GM19455 (cell line): ENCODE results near the gene CABLES1.

ENCODE experiments used
- ATAC-seq: cut with Tn5 transposase; IDR thresholded peaks from one replicate; pipeline ENCODE4 v1.9.1; 2021; ENCODE audit not compliant: unreplicated experiment

Gene CABLES1

DNA sequence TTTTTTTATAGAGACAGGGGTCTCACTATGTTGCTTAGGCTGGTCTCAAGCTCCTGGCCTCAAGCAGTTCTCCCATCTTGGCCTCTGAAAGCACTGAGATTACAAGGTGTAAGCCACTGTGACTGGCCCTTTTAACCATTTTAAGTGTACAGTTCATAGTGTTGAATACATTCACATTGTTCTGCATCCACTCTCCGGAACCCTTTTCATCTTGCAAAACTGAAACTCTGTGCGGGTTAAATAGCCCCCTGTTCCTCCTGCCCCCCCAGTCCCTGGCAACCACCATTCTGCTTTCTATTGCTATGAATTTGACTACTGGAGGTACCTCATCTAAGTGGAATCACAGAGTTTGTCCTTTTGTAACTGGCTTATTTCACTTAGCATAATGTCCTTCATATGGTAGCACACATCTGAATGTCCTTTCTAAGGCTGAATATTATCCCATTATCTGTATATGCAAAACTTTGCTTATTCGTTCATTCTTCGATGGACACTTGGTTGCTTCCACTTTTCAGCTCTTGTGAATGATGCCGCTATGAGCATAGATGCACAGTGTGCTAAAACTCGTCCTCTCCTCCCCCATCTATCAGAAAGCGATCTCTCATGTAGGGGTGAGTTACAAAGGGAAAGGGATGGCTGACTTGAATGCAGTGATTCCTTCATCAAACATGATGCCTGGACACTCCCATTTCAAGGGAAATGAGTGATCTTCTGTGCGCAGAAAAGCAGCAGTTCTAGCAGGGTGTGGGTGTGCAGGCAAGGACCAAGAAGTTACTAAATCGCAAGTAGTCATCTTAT, 30.2 kb downstream of the CABLES1 start:
- no peak for ATAC-seq

DNA sequence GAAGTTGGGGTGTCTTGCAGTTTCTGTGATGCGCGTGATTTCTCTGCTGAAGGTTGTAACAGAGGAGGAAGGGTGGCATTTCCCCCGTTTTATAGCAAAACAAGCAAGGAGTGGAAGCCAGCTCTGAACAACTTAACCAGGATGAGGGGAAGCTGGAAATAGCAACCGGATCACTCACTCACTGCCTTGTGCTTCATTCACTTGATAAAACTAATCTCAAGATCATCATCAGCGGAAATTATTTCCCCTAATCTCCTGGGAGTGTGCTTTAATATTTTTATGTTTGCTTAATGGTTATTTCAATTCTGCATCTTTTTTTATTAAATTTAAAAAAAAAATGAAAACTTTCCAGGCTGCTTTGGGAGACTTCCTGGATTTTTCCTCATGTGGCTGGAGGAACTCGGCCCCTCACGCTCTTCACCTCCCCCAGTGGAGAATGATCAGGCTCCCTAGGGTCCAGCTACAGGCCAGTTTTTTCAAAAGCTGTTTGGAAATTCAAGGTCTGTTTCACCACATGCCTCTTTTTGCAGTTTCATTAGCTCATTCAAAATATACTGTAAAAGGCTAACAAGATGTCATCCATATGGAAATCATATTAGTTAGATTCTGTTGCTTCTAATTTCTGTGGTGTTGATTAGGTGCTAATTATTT, 31.7 kb downstream of the CABLES1 start:
- no peak for ATAC-seq

DNA sequence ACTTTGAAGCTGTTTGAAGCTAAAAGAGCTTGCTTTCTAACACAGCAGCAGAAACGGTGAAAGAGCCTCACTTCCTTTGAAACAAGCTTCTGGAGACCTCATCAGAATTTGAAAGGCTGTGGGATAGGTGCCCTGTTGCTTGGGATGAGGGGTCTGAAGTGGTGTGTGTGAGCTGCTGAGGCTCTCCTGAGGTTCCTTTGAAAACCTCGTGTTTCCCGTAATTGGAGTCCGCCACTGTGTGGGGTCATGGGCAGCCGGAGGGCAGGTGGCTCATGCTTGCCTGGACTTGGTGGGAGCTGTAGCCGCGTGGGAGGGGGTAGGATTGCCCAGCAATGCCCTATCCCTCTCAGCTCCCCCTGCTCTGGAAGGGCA, 34.4 kb downstream of the CABLES1 start:
- no peak for ATAC-seq

DNA sequence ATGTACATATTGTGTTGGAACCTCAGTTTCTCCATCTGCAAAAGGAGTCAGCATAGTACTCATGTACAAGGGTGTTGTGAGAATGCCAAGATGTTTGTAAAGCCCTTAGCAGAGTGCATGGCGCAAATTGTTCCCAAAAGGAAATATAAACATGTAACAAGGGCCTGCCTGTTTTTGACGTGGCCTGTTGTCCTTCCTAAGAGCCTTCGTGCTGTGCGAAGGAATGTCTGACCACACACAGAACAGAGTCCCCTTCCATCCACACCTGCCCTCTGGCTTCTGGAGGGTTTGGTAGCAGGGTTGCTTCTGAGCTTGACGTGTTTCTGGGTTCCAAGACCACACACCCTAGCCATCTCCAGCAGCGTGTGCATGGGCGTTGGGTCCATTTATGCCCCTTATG, 34.9 kb downstream of the CABLES1 start:
- ATAC-seq, result no peak

DNA sequence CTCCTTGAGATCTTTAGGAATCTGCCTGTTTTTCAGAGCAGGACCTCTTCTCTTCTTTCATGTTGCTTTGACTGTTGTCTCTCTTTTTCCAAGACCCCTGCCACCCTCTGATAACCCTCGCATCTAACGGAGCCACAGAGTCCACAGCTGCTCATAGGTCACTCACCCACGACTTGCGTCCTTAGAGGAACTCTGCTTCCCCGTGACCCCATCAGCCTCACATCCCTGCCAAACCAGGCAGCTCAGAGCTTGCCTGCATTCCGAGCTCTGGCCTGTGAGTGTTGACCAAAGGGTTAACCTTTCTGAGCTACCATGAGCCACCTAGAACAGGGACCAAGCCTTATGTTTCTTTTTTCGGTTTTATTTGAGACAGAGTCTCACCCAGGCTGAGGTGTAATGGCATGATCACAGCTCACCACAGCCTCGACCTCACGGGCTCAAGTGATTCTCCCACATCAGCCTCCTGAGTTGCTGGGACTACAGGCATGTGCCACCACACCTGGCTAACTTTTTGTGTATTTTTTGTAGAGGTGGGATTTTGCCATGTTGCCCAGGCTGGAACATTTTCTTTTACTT, 36.4 kb downstream of the CABLES1 start:
- ATAC-seq, result no peak

DNA sequence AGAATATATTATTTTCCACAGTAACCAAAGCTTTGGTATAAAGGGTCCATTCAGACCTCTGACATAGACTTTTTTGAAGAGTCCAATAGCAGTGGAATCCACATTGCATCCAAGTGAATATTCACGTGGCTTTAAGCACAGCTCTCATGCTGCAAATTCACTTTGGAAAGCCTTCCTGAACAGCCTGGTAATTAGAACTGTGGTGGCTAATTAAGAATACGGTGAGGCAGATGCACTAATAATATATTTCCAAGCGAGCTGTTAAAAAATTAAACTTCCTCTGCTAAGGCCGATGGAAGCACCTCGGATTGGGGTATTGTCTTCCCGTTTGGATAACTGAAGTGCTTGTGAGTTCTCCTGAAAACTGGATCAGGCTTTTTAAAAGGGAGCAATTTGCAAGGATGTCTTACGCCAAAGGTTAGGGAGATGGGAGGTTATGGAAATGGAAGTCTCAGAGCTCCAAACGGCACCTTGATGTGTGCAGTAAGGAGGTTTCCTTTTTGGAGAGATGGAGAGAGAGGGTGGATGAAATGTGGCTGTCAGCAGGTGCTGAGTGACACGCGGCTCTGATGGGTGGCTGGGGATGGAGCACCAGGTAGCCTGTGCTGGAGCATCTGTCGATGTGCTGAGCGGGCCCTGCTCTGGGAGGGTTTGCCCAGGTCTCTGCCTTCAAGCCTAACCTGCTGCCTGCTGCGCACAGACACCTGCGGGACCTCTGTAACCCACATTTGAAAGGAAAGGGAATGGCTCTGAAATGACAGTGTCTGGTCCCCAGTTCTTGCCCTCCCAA, 37.5 kb downstream of the CABLES1 start:
- no peak for ATAC-seq

DNA sequence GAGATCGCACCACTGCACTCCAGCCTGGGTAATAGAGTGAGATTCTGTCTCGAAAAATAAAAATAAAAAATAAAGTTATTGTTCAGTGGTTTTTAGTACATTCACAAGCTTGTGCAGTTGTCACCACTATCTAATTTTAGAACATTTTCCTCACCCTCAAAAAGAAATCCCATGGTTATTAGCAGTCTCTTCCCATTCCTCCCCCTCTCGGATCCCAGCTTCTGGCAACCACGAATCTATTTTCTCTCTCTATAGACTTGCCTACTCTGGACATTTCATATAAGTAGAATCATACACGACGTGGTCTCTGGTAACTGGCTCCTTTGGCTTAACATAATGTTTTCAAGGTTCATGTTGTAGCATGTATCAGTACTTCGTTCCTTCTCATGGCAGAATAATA, 38.6 kb downstream of the CABLES1 start:
- no peak for ATAC-seq

DNA sequence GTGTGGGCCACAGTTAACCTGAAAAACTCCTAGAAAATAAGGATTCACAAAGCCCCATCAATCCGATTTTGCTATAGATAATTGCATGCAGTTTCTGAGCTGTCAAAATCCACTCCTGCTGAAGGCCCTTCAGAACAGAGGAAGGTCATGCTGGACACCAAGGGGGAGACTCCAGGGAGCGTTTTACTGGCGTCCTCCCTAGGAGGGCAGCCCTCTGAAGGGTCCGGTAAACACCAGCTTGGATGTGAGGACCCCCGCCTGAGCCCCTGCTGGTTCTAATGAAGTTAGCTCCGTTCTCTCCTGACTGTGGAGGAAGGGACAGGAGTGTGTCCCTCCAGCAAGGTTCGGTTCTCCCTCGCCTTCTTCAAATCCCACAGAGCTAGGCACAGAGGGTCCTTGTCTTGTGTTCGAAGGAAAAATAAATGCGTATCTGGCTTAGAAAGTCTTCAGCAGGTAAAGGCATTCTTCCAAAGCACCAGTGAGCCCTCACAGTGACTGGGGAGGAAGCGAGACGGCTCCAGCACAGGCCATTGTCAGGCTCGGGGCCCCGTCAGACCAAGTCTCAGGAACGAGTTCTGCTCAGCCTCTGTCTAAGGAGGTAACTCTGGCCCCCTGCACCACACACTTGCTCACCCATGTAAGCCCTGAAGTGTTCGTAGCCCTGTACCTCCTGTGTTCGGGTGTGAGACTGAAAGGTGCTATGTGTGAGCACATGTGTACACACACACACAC, 41.6 kb downstream of the CABLES1 start:
- ATAC-seq, result no peak

DNA sequence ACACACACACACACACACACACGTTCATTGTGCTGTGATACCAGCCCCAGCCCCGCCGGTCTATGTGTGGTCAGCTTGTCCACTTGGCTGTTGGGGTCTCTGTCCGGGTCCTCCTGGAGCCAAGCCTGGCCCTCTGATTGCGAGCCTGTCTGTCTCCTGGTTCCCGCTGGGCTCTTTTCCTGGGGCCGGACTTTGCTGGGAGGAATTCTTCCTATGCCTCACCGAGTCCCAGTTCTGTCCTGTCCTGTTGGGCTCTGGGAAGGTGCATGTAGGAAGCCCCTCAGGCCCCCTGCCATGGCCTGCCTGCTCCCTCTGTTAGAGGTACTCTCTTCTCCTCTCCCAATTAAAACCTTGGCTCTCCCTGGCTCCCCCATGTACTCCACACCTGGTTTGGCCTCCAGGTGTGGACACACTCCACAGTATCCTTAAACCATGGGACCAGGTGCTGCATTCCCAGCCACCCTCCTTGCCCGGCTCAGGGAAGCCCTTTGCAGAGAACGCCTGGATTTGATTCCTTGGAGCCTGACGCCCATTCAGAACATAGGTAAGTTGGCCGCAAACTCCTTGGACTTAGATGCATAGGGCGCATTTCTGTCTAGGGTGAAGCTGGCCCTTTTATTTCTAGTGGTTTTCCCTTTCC, 42.3 kb downstream of the CABLES1 start:
- ATAC-seq, result no peak

DNA sequence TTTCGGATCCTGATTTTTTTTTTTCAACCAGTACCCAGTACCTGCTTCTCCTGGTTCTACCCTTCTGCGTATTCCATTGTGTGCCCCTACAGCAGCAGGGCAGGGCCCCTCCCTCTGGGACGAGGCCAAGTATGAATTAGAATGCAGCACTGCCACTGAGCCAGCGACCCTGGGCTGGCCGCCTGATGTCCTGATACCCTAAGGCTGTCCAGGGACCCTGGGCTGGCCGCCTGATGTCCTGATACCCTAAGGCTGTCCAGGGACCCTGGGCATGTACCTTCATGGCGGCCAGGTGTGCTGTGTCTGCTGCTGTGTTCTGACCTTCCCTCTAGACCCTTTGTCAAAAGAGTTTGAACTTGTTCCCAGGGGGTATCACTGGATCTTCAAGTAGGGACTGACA, 42.9 kb downstream of the CABLES1 start:
- no peak for ATAC-seq

DNA sequence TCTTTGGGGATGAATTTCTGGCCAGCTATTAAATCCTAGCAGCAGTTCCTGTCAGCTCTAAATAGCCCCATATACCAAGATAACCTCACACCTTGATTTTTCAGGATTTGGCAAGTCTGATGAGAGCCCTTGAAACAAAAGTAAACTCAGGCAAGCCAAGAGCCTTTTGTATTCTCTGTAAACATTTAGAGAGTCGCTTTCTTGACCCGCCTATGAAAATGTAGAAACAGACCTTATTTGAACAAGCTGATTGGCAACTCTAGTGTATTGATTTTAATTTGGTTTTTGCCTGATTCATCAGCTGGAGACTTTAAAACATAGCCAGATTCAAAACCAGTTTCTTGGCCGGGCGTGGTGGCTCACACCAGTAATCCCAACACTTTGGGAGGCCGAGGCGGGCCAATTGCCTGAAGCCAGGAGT, 43.4 kb downstream of the CABLES1 start:
- ATAC-seq, result no peak

DNA sequence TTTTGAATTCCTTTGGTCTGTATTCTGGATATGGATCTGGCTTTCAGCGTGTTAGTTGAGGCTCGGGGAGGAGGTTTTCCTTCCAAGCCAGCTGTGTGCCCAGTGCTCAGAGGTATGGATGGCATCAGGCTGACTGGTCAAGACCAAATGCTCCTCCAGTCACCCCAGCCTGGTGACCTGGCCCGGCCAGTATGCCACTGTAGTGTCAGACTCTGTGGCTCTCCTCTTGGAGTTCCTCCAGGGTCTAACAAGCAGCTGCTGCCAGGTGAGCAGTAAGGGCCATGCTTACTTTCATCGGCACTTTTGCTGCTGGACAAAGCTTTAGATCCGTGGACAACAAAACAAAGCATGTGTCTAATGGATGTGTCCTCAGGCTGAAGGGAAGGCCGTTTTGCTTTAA, 44.1 kb downstream of the CABLES1 start:
- no peak for ATAC-seq

DNA sequence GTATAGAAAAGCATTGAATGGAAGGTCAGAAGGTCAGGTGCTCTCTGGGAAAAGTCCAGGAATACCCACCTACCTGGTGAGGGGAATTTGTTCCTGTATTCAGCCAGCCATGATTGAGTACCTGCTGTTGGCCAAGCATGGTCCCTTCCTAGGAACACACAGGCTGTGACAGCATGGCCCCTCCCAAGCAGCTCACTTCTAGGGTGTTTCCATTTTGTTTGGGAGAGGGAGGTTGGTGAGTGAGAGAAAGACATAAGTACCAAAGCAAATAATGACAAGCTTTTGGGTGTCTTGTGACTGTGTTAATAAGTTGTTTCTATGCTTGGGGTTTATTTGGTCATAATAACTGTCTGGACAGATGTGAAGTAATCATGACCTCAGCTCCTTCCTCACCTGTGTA, 46.3 kb downstream of the CABLES1 start:
- ATAC-seq, result no peak

DNA sequence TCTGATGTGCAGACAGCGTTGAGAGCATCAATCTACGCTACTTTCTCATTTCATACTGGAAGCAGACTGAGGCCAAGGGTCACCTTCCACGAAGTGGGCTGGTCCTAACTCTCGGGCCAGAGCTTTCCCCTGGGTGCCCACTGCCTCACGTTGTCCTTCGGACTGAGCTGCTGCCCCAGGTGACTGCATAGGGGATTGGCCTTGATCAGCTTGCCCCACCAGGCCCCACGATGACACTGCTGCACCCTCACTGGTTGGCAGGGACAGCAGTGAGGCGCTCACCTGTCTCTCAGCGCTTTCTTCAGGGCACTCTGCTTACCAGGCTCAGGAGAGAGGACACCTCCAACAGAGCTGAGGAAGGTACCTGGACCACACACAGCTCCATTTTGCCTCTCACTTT, 47.3 kb downstream of the CABLES1 start:
- ATAC-seq, result no peak

DNA sequence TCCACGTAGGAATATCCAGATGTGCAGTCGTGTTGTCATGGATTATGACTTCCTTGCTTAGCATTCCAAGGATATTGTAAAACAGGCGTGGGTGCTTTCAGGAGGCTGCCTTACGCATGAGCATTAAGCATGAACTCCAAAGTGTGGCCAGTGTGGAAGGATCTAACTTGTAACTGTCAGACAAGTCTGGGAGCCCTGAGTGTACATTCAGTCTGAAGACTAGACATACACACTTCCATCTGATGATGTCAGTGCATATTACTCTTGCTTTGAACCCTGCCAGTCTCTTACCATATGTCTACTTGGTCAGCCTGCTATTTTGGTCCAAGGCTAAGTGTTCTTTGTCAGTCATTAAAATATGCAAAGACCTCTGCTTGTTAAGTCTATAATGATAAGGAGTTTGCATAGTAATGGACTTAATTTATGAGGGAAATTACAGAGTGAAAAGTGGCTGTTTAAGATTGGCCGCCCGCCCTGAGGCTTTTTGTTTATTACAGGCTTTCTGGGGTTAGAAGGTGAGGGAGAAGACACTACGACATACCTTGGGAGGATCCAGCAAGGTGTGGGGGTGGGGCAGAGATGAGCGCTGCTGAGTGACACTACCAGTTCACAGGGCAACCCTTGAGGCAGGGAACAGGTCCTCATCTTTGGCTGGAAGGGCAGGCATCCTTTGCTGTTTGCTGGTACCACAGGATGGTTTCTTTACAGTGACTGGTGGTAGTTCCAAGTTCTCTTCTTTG, 48.3 kb downstream of the CABLES1 start:
- no peak for ATAC-seq

DNA sequence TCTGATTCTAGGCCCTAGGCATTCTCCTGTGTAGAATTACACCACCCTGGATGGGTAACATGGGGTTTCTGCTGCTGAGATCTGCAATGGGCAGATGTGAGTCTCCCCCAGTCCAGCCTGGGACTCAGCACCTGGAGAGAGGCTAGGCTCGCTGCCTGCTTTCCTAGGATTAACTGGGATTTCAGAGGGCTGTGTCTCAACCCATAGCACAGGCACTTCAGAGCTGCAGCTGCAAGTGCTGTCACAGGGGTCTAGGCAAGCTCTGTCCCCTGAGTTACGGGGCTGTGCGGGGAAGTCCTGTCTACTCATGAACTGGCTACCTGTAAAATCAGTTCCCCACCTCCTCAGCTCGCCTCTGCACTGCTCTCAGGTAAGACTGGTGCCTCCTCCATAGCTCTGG, 51.5 kb downstream of the CABLES1 start:
- no peak for ATAC-seq

DNA sequence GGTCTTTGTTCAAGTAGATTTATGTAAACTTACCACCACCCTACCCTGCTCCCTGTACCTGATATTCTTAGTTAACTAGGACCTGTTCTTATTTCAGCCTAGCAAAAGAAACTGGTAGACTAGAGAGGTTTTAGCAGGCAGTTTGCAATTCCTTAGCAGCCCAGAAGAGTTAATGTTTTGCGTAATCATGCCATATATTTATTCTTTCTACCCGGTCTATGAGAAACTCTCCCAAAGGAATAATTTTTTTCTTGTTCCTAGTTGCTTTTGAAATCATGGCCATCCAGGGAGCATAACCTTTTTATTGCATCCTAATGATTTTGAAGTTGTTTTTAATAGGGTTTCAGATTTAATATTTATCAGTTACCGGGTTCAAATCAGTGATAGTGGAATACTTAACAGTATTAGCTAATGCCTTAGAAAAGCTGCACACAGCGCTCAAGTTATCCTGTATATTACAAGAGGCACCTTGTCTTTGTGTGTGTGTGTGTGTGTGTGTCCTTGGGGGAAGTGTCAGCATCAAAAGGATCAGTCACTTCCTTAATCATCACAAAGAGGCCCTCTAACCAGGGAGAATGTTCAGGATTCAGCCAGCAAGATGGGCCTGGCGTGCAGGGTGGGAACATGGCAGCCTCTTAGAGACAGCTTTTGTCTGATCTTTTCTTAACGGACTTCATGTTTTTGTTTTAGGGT, 52.9 kb downstream of the CABLES1 start:
- ATAC-seq, result no peak

DNA sequence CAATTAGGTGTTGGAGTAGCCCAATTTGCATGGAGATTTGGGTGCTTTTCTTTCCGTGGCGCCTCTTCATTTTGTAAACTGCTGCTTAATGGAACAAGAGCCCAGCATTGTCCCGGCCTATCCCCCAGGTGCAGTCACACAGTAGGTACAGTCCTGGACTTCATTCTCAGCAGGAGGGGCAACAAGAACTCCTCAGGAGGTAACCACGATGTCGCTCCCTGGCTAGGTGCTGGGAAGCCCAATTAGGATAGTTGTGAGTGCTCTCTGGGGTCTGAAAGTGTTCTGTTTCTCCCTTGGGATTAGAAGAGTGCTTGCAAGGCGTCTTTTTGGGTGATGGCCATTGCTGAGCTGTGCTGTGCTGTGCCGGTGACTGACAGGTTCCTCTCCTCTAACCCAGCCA, 53.8 kb downstream of the CABLES1 start:
- no peak for ATAC-seq
